ENCODE results near the gene TSSK3. TPM values are rescaled to one million over a fixed set of nuclear protein-coding genes. Genes with fewer than 3 reads are reported as not detected.

The TSSK3 gene
- total and polyA plus RNA-seq, 9 of the 15 experiments (the other 6 are each of a cell fraction or from before 2014, with no cell fraction given): 0.27 to 2.8 (median 1.9) TPM

- TF ChIP-seq ZNF592 (IDR thresholded peaks at IDR 0.05) (peak; percentile 69), IRF9 (tag; IDR thresholded peaks at IDR 0.05) (peak; percentile 49; the same call in 1 of the 2 replicates), PRPF4 (IDR thresholded peaks at IDR 0.05; ENCODE audit: insufficient read depth, low read depth, low read length, poor library complexity, severe bottlenecking) (no peak), ATF1 (CRISPR knock-in tag; IDR thresholded peaks at IDR 0.05) (no peak), ATF1 (tag; IDR thresholded peaks at IDR 0.05) (peak; percentile 87), SMARCC2 (IDR thresholded peaks at IDR 0.05; ENCODE audit: low read depth) (peak; percentile 94), ARID3A (IDR thresholded peaks at IDR 0.05; ENCODE audit: borderline replicate concordance, low read depth, low read length) (no peak), REST (IDR thresholded peaks at IDR 0.05; ENCODE audit: borderline replicate concordance) (peak; percentile 26; the same call in 1 of the 2 replicates), REST (CRISPR knock-in tag; IDR thresholded peaks at IDR 0.05; ENCODE audit: low read depth) (no peak), FOSL1 (tag; conservative IDR thresholded peaks at IDR 0.05) (peak; percentile 44; the same call in 1 of the 2 replicates), RNF2 (IDR thresholded peaks at IDR 0.05) (peak; percentile 93)
These were observed 28.8 kb downstream of the TSSK3 start (continued) for GRCh38 chr1:32390904-32391870.
